HG03175 (cell line): ENCODE results near the gene ZNG1B.
"Not testable (repeated sequence)": the region's sequence is repeated elsewhere in the genome, so short reads cannot be mapped to it uniquely, and the experiment has no call there.

Experiments
- ATAC-seq: cut with Tn5 transposase; IDR thresholded peaks from one replicate; pipeline ENCODE4 v1.9.1; 2021; ENCODE audit warnings: mild to moderate bottlenecking, moderate library complexity; ENCODE audit not compliant: unreplicated experiment

Gene ZNG1B

DNA sequence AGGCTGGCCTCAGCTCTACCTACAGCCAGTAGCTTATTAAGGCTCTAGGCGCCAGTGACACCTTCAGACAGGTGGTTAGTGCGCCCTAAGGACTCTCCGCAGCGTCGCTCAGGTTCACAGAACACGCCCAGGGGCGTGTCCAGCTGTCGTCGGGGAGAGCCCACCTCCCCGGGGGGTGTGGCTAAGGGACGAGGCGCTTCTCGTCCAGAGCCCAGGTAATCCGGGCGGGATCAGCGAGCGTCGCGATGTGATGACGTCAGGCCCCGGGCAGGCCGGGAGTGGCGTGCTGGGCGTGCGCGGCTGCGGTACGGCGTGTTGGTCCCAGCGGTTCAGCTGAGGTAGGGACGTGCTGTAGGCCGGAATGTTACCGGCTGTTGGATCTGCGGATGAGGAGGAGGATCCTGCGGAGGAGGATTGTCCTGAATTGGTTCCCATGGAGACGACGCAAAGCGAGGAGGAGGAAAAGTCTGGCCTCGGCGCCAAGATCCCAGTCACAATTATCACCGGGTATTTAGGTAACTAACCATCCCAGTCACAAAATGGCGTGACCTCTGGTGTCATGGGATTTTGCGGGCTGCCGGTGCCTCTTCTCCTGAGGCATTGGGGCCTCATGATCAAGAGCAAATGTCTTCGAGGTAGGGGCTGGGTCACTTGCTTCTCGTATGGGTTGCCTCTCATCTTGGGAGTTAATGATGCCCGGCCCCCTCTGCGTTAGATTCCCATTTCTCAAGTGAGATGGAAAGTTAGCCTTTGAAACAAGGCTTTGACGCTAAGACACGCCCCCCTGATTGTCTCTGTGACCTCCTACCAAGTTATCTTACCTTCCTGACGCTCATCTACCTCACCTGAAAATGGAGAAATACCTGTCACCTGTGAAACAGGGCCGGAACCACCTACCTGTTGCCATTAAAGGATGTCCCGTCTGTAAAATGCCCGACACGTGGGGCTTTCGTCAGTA lies at the start of gene ZNG1B:
TSS of gene ZNG1B (plus strand) at position 184 of the 958 bp plus-strand sequence. CDS start at position 362, 178 bp downstream.
- ATAC-seq = not testable (repeated sequence)

DNA sequence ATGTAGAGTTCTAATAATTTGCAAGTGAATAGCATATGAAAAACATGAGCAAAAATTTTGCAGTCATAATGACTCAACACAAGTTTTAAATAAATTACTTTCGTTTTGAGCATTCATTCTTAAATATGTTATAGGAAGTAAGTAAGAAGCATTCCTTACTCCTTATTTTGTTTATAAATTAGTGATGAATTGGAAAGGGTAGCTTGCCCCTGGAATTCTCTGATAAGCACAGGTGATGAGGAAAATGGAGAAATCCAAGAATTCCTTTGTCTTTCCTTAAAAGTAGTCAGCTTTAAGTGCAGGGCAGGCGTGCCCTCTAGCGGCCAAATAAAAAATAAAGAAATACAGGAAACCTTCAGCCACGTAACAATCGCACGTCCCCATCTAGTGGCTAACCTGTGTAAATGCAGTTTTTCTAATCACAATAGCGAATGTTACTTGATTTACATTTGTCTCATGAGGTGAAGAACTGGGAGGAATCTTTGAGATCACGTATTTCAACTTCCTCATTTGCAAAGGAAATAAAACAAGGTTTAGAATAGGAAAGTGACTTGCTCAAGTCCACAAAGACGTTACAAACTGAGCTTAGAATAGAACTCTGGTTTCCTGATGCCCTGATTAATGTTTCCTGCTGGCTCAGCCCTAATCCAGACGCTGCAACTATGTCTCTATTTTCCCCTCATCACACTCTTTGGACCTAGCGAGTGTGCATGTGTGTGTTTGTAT lies 47.2 kb upstream of the ZNG1B start:
- ATAC-seq = peak; percentile 89

DNA sequence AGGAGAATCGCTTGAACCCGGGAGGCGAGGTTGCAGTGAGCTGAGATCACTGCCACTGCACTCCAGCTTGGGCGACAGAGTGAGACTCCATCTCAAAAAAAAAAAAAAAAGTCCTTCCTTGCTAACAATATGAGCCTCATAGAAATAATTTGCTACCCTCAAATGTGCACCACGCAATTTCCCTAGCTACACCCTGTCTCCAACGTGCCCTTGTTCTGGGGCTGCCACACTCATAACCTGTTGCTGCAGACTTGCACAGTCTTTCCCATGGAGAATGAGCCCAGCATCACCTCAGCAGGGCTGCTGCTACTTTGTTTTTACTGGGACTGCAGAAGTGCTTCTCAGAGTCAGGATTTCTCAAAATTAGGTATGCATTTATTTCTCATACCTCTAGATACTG lies 46.4 kb upstream of the ZNG1B start:
- no peak for ATAC-seq

DNA sequence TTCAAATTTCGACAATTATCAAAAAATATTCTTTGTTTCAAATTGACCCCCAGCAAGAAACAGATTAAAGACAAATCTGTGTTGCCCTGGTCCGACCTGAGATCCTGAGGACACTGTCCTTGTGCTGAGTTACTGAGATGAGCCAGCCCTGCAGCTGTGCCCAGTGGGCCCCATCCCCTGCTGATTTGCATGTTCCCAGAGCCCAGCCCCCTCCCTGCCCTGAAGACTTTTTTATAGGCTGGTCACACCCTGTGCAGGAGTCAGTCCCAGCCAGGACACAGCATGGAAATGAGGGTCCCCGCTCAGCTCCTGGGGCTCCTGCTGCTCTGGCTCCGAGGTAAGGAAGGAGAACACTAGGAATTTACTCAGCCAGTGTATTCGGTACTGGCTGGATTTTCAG lies 31.4 kb upstream of the ZNG1B start:
- no peak for ATAC-seq

DNA sequence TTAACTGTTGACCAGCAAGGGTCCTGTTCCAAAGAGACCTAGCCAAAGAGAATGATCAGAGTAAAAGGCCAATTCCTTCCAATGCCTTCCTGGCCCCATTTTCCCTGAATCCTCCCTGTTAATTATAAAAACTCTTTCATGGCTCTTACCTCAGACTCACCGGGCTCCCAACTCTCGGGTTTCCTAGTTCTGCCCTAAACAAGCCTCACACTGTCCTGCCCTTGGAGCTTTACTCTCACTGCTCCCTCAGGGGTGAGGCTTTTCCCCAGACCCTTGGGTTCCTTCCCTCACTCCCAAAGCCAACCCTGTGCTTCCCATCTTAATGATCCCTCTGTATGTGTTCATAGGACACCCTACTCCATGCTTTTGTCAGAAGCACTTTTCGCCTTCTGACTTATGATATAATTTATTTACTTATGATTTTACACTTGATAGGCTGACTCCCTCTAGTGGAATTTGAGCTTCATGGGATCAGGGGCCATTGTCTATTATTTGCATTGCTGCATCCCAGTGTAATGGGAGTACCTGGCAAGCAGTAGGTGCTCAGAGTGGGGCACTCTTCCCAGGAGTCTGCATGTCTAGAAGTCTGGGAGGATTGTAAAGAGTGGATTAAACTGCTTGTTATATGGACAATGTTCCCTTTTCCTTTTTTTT lies 29.9 kb upstream of the ZNG1B start:
- ATAC-seq = no peak

DNA sequence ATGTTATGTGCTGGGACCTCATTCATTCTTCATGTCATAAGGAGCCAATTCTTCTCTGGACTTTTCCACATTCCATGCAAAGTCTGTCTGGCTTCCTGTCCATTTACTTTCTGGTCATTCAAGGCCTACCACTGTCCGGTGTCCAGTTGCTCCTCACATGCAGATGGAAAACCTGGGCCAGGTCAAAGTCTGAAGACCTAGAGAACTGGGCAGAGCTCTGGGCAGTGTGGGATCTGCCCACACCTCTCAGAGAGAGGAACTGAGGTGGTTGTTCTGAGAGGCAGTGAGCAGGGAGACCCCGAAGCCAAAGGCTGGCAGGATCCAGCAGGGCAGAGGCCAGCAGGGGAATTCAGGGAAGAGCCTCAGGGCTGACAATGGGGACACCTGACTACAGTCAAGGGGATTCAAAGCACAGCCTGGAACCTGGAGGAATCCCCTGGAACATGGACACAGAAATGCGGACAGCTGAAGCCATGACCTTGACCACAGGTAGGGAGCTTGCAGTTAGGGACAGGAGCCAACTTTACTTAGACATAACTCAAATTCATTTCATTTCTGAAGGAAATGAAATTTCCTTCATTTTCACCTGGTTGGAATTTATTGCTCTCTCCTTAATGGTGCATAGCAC lies 25.7 kb upstream of the ZNG1B start:
- ATAC-seq = not testable (repeated sequence)

DNA sequence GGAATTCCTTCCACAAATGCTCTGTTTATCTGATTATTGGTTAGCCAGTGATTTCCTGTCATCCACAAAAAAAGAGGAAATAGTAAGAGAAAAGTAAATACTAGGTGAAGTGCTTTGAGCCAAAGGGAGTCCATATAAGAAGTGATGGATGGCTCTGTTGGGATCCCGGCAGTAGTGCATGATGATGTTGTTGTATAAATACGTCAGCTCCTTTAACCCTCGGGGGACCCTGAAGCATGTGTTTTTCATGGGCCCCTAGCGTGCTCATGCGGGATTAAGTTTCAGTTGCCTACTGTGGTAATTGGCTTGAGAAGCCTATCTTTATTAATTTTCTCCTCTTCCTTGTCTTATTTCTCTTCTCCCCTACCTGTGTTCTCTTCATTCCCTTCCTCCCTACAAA lies 24.7 kb upstream of the ZNG1B start:
- ATAC-seq = not testable (repeated sequence)

DNA sequence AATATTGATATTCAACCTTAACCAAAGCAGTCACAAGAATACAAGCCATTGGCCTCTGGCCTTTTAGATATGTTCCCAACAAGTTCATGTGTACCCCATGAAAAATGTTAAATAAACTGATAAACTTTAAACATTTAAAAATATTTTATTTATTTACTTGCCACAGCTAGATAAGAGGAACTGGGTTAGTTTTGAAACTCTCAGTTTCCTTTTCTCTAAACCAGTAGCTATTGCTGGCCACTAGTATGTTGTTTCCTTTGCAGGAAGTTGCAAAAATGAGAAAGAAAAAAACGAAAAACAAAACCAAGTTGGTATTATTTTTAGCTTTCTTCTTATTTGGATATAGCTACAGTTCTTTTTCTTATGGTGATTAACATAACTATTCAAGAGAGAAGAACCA lies 5.7 kb upstream of the ZNG1B start:
- ATAC-seq = not testable (repeated sequence)

DNA sequence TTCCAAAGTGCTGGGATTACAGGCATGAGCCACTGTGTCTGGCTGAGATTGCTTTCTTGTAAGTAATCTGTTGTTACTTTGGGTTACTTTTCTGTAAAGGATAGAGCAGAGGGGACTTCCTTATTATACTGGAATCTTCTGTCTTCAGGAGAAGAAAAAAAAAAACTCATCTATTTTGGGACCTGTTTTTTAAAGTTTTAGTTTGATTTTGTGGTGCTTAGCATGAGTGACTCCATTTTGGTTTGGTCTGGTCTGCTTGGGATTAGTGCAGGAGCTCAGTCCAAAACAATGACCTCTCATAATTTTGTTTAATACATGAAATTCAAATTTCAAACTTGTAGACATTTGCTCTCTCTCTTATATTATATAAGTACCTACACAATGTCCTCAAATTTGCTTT lies 4.0 kb upstream of the ZNG1B start:
- ATAC-seq = not testable (repeated sequence)

DNA sequence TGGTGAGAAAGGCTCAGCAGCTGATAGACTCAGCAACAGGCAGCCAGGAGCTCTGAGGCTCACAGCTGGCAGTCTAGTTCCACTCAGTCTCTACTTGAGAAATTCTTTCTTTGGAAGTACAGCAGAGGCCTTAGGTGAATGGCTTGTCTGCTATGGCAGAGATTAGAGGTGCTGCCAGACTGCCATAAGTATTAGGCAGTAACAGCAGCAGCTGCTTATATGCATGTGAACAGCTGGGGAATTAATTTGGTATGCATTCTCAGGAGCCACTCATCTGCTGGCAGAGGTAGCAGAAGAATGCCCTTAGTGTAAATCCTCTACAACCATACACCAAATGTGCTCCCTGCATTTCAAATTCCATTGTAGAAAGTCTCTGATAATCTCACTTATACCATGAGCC lies 28.3 kb downstream of the ZNG1B start:
- ATAC-seq = not testable (repeated sequence)

DNA sequence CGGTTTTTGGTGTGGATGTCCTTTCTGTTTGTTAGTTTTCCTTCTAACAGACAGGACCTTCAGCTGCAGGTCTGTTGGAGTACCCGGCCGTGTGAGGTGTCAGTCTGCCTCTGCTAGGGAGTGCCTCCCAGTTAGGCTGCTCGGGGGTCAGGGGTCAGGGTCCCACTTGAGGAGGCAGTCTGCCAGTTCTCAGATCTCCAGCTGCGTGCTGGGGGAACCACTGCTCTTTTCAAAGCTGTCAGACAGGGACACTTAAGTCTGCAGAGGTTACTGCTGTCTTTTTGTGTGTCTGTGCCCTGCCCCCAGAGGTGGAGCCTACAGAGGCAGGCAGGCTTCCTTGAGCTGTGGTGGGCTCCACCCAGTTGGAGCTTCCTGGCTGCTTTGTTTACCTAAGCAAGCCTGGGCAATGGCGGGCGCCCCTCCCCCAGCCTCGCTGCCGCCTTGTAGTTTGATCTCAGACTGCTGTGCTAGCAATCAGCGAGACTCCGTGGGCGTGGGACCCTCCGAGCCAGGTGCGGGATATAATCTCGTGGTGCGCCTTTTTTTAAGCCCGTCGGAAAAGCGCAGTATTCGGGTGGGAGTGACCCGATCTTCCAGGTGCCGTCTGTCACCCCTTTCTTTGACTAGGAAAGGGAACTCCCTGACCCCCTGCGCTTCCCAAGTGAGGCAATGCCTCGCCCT lies 39.3 kb downstream of the ZNG1B start:
- ATAC-seq = not testable (repeated sequence)

DNA sequence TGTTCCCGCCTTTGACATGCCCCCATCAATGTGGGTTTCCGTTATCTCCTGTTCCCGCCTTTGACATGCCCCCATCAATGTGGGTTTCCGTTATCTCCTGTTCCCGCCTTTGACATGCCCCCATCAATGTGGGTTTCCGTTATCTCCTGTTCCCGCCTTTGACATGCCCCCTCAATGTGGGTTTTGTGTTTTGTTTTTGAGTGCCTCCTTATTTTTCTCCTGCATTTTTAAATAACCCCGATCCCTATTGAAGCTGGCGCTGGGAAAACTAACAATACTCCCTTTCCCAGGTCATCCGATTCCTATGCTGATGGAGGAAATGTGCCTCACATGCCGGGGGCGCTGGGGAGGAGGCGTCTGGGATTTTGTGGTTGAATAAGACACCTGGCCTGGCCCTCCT lies 59.0 kb downstream of the ZNG1B start:
- ATAC-seq = not testable (repeated sequence)

DNA sequence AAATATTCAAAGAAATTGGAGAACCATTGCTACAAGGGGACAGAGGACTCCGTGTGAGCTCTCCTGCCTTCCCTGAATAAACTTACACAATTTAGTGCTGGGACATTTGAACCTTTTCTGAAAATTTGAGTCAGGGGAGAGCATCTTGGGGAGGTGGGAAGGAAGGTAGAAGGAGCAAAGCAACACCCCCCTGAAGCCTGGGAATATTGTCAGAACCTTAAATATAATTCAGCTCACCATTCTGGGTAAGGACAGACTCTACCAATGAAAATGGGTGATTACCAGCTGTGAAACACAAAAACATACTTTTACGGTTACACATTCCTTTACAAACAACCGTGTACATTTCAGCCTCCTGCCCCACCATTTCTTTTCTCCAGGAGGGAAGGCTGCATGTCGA lies 60.9 kb downstream of the ZNG1B start, which contains the start of gene FOXD4L1:
TSS of gene FOXD4L1 (plus strand) at position 301 of the 400 bp plus-strand sequence. CDS start 592 bp downstream, outside the sequence.
- not testable (repeated sequence) for ATAC-seq

DNA sequence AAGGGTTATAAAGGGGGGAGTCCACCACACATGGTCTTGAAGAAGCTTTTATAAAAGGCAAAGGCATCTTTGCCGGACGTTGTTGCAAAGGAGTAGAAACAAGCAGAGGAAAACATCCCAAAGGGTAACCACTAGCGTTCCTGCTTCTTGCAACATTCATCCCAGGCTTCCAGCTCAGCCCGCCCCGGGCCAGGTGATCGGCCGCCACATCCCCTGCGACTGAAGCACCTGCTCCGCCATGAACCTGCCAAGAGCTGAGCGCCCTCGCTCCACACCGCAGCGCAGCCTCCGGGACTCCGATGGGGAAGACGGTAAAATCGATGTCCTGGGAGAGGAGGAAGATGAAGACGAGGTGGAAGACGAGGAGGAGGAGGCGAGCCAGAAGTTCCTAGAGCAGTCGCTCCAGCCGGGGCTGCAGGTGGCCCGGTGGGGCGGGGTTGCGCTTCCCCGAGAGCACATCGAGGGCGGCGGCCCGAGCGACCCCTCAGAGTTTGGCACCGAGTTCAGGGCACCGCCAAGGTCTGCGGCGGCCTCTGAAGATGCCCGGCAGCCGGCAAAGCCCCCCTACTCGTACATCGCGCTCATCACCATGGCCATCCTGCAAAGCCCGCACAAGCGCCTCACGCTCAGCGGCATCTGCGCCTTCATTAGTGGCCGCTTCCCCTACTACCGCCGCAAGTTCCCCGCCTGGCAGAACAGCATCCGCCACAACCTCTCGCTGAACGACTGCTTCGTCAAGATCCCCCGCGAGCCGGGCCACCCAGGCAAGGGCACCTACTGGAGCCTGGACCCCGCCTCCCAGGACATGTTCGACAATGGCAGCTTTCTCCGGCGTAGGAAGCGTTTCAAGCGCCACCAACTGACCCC lies 61.8 kb downstream of the ZNG1B start:
- not testable (repeated sequence) for ATAC-seq

DNA sequence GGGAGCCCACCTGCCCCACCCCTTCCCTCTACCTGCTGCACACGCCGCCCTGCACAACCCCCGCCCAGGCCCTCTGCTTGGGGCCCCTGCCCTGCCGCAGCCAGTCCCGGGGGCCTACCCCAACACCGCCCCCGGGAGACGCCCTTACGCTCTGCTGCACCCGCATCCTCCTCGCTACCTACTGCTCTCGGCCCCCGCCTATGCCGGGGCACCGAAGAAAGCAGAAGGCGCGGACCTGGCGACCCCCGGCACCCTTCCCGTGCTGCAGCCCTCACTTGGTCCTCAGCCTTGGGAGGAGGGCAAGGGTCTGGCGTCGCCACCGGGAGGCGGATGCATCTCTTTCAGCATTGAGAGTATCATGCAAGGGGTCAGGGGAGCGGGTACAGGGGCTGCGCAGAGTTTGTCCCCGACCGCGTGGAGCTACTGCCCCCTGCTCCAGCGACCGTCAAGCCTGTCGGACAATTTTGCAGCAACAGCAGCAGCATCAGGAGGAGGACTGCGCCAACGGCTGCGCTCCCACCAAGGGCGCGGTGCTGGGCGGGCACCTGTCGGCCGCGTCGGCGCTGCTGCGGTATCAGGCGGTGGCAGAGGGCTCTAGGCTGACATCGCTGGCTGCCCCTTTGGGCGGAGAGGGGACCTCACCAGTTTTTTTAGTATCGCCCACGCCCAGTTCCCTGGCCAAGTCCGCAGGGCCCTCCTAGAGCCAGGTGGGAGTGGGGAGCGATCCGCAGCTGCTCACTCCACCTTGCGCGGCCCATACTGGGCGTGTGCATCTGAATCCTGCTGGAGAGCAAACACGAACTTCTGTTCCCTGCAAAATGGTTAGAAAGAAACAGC lies 62.6 kb downstream of the ZNG1B start:
- not testable (repeated sequence) for ATAC-seq

DNA sequence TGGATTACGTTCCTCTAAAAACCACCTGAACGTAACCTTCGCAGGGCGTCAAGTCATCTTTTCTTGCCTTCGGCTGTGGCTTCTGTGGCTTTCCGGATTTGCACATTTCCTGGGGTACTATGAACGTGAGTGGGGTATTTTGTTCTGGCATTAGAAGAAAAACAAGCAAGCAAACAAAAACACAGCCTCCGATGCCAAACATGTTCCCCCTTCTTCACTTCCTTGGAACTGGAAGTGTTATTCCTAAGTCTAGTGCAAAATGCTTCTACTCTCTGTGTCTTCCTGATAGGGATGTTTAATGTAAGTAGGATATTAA lies 63.2 kb downstream of the ZNG1B start:
- not testable (repeated sequence) for ATAC-seq

DNA sequence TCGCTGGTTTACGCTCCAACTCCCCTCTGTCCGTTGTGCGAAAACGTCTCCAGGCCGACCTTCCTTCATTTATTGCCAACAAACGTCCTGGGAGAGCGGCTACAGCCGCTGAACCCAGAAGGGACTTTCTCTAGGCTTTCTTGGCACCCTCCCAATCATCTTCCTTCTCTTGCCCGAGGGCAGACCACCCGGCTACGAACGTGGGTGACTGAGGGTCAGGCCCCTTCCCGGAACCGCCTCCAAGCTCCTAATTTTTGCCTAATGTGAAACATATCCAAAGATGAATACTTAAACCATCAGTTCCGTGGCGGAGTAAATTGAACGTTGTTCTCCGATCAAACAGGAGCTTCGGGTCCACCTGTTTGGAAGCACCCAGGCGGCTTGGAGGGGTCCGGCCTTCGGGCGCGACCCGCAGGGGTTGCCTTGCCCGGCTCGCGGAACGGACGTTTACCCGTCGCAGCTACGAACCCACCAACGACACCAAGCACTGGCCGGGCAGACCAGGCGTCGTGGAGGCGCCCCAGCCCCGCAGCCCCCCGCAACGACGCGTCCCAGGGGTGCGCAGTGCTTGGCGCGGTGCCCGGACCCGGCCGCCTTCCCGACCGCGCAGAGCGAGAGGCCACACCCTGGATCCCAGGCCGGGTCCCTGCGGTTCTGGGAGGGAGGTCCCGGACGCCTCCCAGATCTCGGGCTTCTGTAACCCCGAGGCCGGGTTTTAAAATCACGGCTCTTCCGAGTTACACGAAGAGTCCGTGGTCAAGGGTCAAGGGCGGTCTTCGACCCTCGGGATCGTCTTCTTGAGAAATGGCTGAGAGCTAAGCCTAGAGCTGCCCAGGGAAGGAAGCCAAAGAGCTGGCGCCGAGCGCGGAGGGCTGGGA lies 65.0 kb downstream of the ZNG1B start:
- peak; percentile 17 for ATAC-seq
